ENCODE results near the gene CACNG4. TPM values are rescaled to one million over a fixed set of nuclear protein-coding genes. Genes with fewer than 3 reads are reported as not detected.
A peak's percentile ranks its signal among the peaks of the same experiment; 100 is the strongest.

CACNG4 gene
- total RNA-seq, 1 donor: not detected

DNA sequence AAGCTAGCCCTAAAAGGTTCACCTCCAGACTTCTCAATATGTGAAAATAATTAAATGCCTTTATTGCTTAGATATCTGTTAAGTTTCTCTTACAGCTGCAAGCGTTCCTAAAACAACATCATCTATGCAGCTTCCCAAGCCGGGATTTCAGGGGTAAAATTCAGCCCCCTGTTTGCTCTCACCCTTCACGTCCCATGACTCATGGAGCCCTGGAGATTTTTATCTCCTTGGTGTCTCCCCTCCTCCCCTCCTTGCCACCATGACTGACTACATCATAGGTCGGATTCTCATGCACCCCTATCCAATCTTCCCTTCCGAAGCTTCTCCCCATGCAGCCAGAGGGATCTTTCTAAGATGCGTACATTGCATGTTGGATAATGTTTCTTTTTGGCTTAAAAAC lies 21.0 kb upstream of the CACNG4 start:
- no peaks in the 10 kb centered on the region for H3K9me3 ChIP-seq (ENCODE audit: low read depth, low read length)
- no peak overlapping the region for H3K4me3 ChIP-seq (ENCODE audit: insufficient read depth, low read length)
- H2AFZ ChIP-seq (ENCODE audit: low read length): no peak overlapping the region
- no peaks in the 10 kb centered on the region for H3K79me2 ChIP-seq (ENCODE audit: insufficient read depth, low read length)
- DNase-seq (ENCODE audit: insufficient read length, low spot score, missing footprints): peak; percentile 52
- H3K27ac ChIP-seq (ENCODE audit: low read depth, low read length): no peak overlapping the region
- no peaks in the 10 kb centered on the region for H4K20me1 ChIP-seq (ENCODE audit: insufficient read depth, low read length)
- H3K27me3 ChIP-seq (ENCODE audit: insufficient read depth, low read length): peaks cover 71% of the 10 kb centered on the region
- no peaks in the 10 kb centered on the region for H3K36me3 ChIP-seq (ENCODE audit: insufficient read depth, low read length)
- no peak overlapping the region for H3K4me2 ChIP-seq (ENCODE audit: insufficient read depth, low read length)
- no peaks in the 10 kb centered on the region for H3K4me1 ChIP-seq (ENCODE audit: insufficient read depth, low read length)
- TF ChIP-seq, protein P1, sequence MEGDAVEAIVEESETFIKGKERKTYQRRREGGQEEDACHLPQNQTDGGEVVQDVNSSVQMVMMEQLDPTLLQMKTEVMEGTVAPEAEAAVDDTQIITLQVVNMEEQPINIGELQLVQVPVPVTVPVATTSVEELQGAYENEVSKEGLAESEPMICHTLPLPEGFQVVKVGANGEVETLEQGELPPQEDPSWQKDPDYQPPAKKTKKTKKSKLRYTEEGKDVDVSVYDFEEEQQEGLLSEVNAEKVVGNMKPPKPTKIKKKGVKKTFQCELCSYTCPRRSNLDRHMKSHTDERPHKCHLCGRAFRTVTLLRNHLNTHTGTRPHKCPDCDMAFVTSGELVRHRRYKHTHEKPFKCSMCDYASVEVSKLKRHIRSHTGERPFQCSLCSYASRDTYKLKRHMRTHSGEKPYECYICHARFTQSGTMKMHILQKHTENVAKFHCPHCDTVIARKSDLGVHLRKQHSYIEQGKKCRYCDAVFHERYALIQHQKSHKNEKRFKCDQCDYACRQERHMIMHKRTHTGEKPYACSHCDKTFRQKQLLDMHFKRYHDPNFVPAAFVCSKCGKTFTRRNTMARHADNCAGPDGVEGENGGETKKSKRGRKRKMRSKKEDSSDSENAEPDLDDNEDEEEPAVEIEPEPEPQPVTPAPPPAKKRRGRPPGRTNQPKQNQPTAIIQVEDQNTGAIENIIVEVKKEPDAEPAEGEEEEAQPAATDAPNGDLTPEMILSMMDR (IDR thresholded peaks at IDR 0.05; ENCODE audit: extremely low read depth, low read depth, low read length): no peak

DNA sequence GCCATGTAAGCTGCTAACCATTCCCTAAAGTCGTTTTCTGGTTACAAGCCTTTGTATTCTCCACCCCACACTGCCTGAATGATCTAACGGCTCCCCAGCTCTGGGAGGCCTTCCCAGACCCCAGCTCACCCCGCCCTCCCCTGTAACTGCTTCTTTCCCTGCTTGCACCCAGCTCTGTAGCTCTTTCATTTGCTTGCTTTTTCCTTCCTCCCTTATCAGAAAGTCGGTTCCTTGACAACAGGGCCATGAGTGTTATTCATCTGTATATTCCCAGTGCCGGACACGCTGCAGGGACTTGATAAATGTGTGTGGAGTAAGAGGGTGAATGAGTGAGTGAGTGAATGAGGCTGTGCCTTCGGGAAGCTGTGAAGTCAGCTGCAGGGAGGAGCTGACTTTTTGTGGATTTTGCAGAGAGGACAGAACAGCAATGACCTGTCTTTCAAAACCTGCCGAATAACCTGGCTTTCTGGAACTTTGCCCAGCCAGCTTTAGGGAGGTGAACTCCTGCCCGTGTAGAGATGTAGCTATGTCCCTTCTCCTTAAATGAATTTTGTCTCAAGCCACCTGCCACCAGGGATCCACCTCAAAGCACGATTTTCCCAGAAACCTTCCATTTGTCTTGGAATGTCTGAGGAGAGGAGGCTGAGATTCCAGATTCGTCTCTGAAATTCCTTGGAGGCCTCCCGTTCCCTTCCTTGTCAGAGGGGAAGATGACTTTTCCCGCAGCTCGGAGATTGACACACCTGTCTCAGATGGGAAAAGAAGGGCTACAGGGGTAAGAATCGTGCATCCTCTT lies 20.0 kb upstream of the CACNG4 start:
- Histone ChIP-seq H3K79me2 (ENCODE audit: insufficient read depth, low read length) (no peaks in the 10 kb centered on the region), H3K4me2 (ENCODE audit: insufficient read depth, low read length) (no peak overlapping the region), H4K20me1 (ENCODE audit: insufficient read depth, low read length) (no peaks in the 10 kb centered on the region), H3K36me3 (ENCODE audit: insufficient read depth, low read length) (no peaks in the 10 kb centered on the region), H3K9me3 (ENCODE audit: low read depth, low read length) (no peaks in the 10 kb centered on the region), H3K27ac (ENCODE audit: low read depth, low read length) (no peak overlapping the region), H3K4me1 (ENCODE audit: insufficient read depth, low read length) (no peaks in the 10 kb centered on the region), H3K27me3 (ENCODE audit: insufficient read depth, low read length) (peaks cover 78% of the 10 kb centered on the region), H3K4me3 (ENCODE audit: insufficient read depth, low read length) (no peak overlapping the region), H2AFZ (ENCODE audit: low read length) (no peak overlapping the region)
- TF ChIP-seq, protein P1 (IDR thresholded peaks at IDR 0.05; ENCODE audit: extremely low read depth, low read depth, low read length): no peak
- DNase-seq (ENCODE audit: insufficient read length, low spot score, missing footprints): peak; percentile 57

DNA sequence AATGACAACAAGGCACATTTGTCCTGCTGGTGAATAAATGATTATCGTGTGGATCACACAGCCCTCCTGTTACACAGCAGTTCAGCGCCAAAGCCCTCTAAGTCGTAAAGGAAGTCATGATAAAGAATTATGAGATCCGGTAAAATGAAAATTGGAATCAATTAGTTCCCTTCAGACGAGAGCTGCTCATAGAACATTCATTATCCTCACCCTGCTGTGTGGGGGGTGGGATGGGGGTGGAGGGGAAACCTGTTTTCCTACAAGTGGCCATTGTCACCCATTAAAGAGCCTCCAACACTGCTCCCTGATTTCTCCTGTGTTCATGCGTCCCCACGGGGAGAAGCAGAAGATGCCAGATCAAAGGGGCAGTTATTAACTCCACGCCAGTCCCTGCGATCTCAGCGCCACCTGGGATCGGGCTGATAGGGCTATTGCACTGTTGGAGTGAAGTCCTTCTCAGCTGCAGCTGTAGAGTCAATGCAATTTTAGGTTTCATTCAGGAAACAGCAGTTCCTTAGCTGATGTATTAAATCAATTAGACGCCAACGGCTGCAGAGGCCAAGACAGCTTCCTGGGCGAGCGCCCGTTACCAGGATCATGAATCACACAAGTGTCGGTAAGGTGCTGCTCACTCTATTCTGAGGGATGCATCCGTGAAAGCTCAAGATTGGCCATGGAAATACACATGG lies 19.2 kb upstream of the CACNG4 start:
- H3K4me3 ChIP-seq (ENCODE audit: insufficient read depth, low read length): no peak overlapping the region
- H3K4me2 ChIP-seq (ENCODE audit: insufficient read depth, low read length): no peak overlapping the region
- no peak for DNase-seq (ENCODE audit: insufficient read length, low spot score, missing footprints)
- H3K9me3 ChIP-seq (ENCODE audit: low read depth, low read length): no peaks in the 10 kb centered on the region
- no peaks in the 10 kb centered on the region for H3K4me1 ChIP-seq (ENCODE audit: insufficient read depth, low read length)
- H3K27me3 ChIP-seq (ENCODE audit: insufficient read depth, low read length): peaks cover 82% of the 10 kb centered on the region
- H3K36me3 ChIP-seq (ENCODE audit: insufficient read depth, low read length): no peaks in the 10 kb centered on the region
- TF ChIP-seq, protein P1 (IDR thresholded peaks at IDR 0.05; ENCODE audit: extremely low read depth, low read depth, low read length): no peak
- no peak overlapping the region for H2AFZ ChIP-seq (ENCODE audit: low read length)
- no peaks in the 10 kb centered on the region for H4K20me1 ChIP-seq (ENCODE audit: insufficient read depth, low read length)
- no peak overlapping the region for H3K27ac ChIP-seq (ENCODE audit: low read depth, low read length)
- H3K79me2 ChIP-seq (ENCODE audit: insufficient read depth, low read length): no peaks in the 10 kb centered on the region

DNA sequence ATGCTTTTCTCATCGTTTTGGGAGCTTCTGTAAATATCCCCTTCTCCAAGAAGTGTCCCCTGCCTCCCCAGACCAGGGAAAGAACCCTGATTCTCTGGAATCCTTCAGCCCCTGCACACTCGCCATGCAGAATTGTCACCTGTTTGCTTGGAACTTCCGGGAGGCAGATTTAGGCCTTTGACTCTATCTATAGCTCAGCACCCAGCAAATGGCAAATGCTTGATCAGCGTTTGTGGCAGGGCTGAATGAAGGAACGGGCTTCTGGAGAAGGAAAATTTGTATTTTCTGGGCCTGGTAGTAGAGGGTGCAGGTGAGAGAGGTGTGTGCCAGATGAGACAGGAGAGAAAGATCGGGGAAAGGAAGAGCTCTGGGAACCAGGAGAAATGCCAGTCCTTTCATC lies 18.3 kb upstream of the CACNG4 start:
- Histone ChIP-seq H3K4me3 (ENCODE audit: insufficient read depth, low read length) (no peak overlapping the region), H3K27ac (ENCODE audit: low read depth, low read length) (no peak overlapping the region), H3K4me1 (ENCODE audit: insufficient read depth, low read length) (no peaks in the 10 kb centered on the region), H4K20me1 (ENCODE audit: insufficient read depth, low read length) (no peaks in the 10 kb centered on the region), H3K36me3 (ENCODE audit: insufficient read depth, low read length) (no peaks in the 10 kb centered on the region), H2AFZ (ENCODE audit: low read length) (no peak overlapping the region), H3K4me2 (ENCODE audit: insufficient read depth, low read length) (no peak overlapping the region), H3K79me2 (ENCODE audit: insufficient read depth, low read length) (no peaks in the 10 kb centered on the region), H3K27me3 (ENCODE audit: insufficient read depth, low read length) (peaks cover 82% of the 10 kb centered on the region), H3K9me3 (ENCODE audit: low read depth, low read length) (no peaks in the 10 kb centered on the region)
- TF ChIP-seq, protein P1 (IDR thresholded peaks at IDR 0.05; ENCODE audit: extremely low read depth, low read depth, low read length): no peak
- no peak for DNase-seq (ENCODE audit: insufficient read length, low spot score, missing footprints)
